GM06990 (cell line): ENCODE data around the gene RBM48.
A peak's percentile ranks its signal among the peaks of the same experiment; 100 is the strongest.
"Not testable (repeated sequence)": the region's sequence is repeated elsewhere in the genome, so short reads cannot be mapped to it uniquely, and the experiment has no call there.

Experiments
- DNase-seq: peaks from one replicate; pipeline ENCODE4 v3.0.0-alpha.2; 2011; ENCODE audit not compliant: insufficient read length; ENCODE audit errors: extremely low read depth
- H3K27me3 ChIP-seq: replicated peaks from 2 replicates; pipeline ENCODE4 v1.6.0; 2011; ENCODE audit warnings: low read length; ENCODE audit not compliant: control insufficient read depth, insufficient read depth
- H3K36me3 ChIP-seq: 2 replicates; pipeline ENCODE4 v1.5.1; 2011; ENCODE audit warnings: low read length; ENCODE audit not compliant: control insufficient read depth, insufficient read depth
- H3K4me3 ChIP-seq: replicated peaks from 2 replicates; pipeline ENCODE4 v1.5.1; 2011; ENCODE audit warnings: low read depth, mild to moderate bottlenecking, control low read depth, low read length
- TF ChIP-seq, protein P1 (sequence below): IDR thresholded peaks from 2 replicates; pipeline ENCODE4 v1.5.1; 2011; ENCODE audit warnings: low read length, control low read depth, mild to moderate bottlenecking, inconsistent platforms; ENCODE audit not compliant: insufficient read depth, poor library complexity, severe bottlenecking

Gene RBM48

DNA sequence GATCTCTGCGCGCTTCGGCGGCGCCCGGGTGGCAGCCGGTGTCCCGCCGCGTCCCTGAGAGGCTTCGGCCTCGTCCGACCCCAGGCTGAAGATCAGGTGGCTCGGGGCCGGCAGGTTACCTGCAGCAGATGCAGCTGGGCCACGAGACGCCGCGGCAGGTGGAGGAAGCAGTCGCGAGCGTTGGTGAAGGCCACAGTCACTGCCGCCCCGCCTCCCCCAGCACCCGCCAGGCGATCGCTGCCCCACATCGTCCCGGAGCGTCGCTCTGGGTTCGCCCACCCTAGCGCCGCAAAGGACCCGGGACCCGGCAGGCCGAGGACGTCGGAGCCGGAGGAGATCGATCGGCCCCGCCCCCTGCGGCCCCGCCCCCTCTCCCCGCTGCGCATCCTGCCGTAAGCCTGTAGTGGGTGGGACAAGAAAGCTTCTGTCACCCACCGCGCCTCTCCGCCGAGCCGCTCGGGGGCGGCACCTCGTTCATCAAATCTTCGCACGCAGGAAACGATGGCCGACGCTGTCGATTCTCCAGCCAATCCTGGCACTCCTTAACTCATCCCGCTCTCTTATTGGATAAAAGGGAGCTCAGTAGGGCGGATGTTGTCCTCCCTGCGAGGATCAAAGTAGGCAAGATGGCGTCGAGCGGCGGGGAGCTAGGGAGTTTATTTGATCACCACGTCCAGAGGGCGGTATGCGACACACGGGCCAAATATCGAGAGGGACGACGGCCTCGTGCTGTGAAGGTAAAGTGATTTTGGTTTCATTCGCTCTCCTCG, at the start of gene RBM48, which contains the start of gene PEX1:
Gene RBM48 (plus strand): TSS at position 608 of the 770 bp plus-strand sequence. CDS start 19 bp downstream, at position 627.
Gene PEX1 (minus strand): TSS at position 333 of the 770 bp plus-strand sequence. CDS start 85 bp downstream, at position 248.
- H3K4me3 ChIP-seq = peak within 1 kb of the TSS; percentile 97
- peak; percentile 100 for DNase-seq
- peaks cover 5% of the 10 kb centered on the region for H3K36me3 ChIP-seq
- no peaks in the 10 kb centered on the region for H3K27me3 ChIP-seq
- TF ChIP-seq, protein P1, sequence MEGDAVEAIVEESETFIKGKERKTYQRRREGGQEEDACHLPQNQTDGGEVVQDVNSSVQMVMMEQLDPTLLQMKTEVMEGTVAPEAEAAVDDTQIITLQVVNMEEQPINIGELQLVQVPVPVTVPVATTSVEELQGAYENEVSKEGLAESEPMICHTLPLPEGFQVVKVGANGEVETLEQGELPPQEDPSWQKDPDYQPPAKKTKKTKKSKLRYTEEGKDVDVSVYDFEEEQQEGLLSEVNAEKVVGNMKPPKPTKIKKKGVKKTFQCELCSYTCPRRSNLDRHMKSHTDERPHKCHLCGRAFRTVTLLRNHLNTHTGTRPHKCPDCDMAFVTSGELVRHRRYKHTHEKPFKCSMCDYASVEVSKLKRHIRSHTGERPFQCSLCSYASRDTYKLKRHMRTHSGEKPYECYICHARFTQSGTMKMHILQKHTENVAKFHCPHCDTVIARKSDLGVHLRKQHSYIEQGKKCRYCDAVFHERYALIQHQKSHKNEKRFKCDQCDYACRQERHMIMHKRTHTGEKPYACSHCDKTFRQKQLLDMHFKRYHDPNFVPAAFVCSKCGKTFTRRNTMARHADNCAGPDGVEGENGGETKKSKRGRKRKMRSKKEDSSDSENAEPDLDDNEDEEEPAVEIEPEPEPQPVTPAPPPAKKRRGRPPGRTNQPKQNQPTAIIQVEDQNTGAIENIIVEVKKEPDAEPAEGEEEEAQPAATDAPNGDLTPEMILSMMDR = peak; percentile 60

- H3K27me3 ChIP-seq, DNase-seq, H3K4me3 ChIP-seq, H3K36me3 ChIP-seq: not testable (repeated sequence)
These were observed 49.4 kb upstream of the RBM48 start for GRCh38 chr7:92479146-92479545.

DNA sequence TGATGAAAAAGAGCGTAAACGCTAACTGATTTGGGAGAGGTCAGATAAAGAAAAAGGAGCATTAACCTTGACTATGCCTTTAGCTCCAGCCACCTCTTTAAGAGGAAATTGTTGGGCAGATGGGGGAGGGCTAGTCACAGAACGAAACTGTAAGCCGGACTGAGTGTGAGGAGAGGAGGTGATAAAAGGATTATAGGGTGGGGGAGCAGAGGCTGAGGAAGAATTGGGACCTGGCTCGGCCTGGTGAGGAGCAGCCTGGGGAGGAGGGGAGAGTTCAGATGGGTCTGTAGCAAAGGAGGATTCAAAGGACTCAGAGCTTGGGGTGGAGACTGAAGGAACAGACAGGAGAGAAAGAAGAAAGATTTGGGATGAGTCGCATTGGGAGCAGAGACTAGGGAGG, 45.0 kb upstream of the RBM48 start:
- not testable (repeated sequence) for H3K4me3 ChIP-seq, H3K27me3 ChIP-seq, DNase-seq, H3K36me3 ChIP-seq

GRCh38 chr7:92484226-92484625, 44.4 kb upstream of the RBM48 start:
- H3K4me3 ChIP-seq, H3K36me3 ChIP-seq, H3K27me3 ChIP-seq, DNase-seq: not testable (repeated sequence)

DNA sequence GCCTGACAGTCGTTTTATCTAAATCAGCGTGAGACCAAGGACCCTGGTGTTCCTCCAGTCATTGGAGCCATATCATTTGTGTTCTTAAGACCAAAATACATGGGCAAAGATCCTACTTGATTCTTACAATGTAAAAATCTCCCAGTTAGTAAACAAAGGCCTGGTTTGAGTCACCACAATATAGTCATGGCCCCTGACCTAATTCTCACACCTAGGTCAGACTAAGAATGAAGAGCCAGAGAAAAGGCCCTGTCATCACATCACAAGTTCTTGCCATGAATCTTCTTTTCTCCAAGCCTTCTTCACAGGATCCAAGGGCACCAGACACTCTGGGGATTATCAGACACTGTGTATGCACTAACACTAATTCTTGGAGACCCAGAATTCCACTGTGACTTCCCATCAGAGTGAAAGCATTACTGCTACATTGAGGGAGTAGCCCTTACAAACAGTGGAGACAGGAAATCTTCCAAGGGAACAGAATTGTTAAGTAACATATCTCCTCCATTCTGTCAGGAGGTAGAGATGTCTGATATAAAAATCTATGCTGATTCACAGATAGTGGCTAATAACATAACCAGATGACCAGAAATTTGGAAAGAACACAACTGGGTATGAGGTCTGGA, 43.2 kb upstream of the RBM48 start:
- Histone ChIP-seq H3K27me3 (no peaks in the 10 kb centered on the region), H3K36me3 (no peaks in the 10 kb centered on the region; the same call in 1 of the 2 replicates), H3K4me3 (no peak overlapping the region)
- no peak for DNase-seq
- TF ChIP-seq, protein P1 = no peak

DNA sequence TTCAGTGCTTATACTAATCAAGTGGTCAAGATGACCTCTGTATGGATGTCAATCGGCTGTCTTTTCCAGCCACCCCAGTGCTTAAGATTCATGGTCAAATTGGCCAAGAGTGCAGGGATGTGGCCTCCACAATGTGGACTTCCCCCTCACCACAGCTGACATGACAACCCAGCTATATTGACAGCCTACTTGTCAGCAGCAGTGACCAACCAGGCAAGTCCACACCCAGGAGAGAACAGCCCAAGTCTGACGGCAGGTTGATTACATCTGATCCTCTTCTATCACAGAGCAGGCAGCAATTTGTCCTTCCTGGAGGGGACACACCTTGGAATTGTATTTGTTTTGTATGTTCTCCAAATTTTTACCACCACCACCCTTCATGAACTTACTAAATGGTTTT, 42.6 kb upstream of the RBM48 start:
- no peak overlapping the region for H3K4me3 ChIP-seq
- H3K36me3 ChIP-seq = no peaks in the 10 kb centered on the region; the same call in 1 of the 2 replicates
- TF ChIP-seq, protein P1 = no peak
- DNase-seq = no peak
- no peaks in the 10 kb centered on the region for H3K27me3 ChIP-seq

- TF ChIP-seq, protein P1 = no peak
- Histone ChIP-seq H3K36me3 (no peaks in the 10 kb centered on the region; the same call in 1 of the 2 replicates), H3K4me3 (no peak overlapping the region), H3K27me3 (no peaks in the 10 kb centered on the region)
- DNase-seq = no peak
These were observed 40.8 kb upstream of the RBM48 start for GRCh38 chr7:92487804-92488203.
